ENCODE measurements around the gene TMEM30A.

- no peak for TF ChIP-seq POLR2A (IDR thresholded peaks at IDR 0.05)
- peak; percentile 58 to 81 (median 72) for TF ChIP-seq CTCF (IDR thresholded peaks at IDR 0.05)
- no peak for TF ChIP-seq EP300 (IDR thresholded peaks at IDR 0.05)
Measured at GRCh38 chr6:75210885-75211739, 73.5 kb downstream of the TMEM30A start.

All from tibial nerve (tissue), 4 donors.